HepG2 (cell line): ENCODE results near the gene MOV10L1. TPM values are rescaled to one million over a fixed set of nuclear protein-coding genes. Genes with fewer than 3 reads are reported as not detected.

Source experiments
- BCL6 ChIP-seq: IDR thresholded peaks from 2 replicates; pipeline ENCODE4 v1.6.1; 2016; ENCODE audit warnings: missing genetic modification reagents, missing compliant biosample characterization
- KMT2B ChIP-seq: IDR thresholded peaks from 2 replicates; pipeline ENCODE4 v1.6.1; 2016; ENCODE audit warnings: missing genetic modification reagents, missing compliant biosample characterization
- MBNL3 ChIP-seq: fragments of 250-450 bp; sonication (Bioruptor Pico); conservative IDR thresholded peaks from 2 replicates; pipeline ENCODE4 v1.8.0; 2022; ENCODE audit warnings: mild to moderate bottlenecking, inconsistent platforms
- PHF20 ChIP-seq: sonication (generic); formaldehyde crosslinking; IDR thresholded peaks from 2 replicates; pipeline ENCODE4 v1.5.0; 2020; ENCODE audit warnings: mild to moderate bottlenecking, missing genetic modification reagents
- PITX1 ChIP-seq: sonication (generic); formaldehyde crosslinking; IDR thresholded peaks from 2 replicates; pipeline ENCODE4 v1.5.1; 2020; ENCODE audit warnings: mild to moderate bottlenecking, missing genetic modification reagents
- SP140L ChIP-seq: sonication (generic); formaldehyde crosslinking; IDR thresholded peaks from 2 replicates; pipeline ENCODE4 v1.4.0; 2020; ENCODE audit warnings: missing genetic modification reagents, borderline replicate concordance
- SYNCRIP ChIP-seq: fragments of 200-400 bp; formaldehyde crosslinking; IDR thresholded peaks from 2 replicates; pipeline ENCODE4 v1.6.1; 2018; ENCODE audit warnings: mild to moderate bottlenecking, low read depth, low read length; ENCODE audit not compliant: insufficient read depth
- ZBED4 ChIP-seq: sonication (generic); formaldehyde crosslinking; IDR thresholded peaks from 2 replicates; pipeline ENCODE4 v1.4.0; 2020; ENCODE audit warnings: missing genetic modification reagents, borderline replicate concordance
- ZFAT ChIP-seq: sonication (generic); formaldehyde crosslinking; conservative IDR thresholded peaks from 2 replicates; pipeline ENCODE4 v1.8.1; 2023; ENCODE audit warnings: missing genetic modification reagents, inconsistent platforms
- ZNF326 ChIP-seq: sonication (generic); formaldehyde crosslinking; IDR thresholded peaks from 2 replicates; pipeline ENCODE4 v1.4.0; 2020; ENCODE audit warnings: missing genetic modification reagents, borderline replicate concordance
- ZNF556 ChIP-seq: sonication (generic); formaldehyde crosslinking; IDR thresholded peaks from 2 replicates; pipeline ENCODE4 v1.4.0; 2020; ENCODE audit warnings: mild to moderate bottlenecking, missing genetic modification reagents, borderline replicate concordance
- ZNF83 ChIP-seq: sonication (generic); formaldehyde crosslinking; IDR thresholded peaks from 2 replicates; pipeline ENCODE4 v1.4.0; 2020; ENCODE audit warnings: missing genetic modification reagents, mild to moderate bottlenecking, borderline replicate concordance
- polyA plus RNA-seq, 8 experiments: library from polyadenylated mRNA; depleted of rRNA in 3 of 8; stranded (reverse) in 7 of 8; unstranded in 1 of 8; fragments of >200 nt; fragmentation: Illumina TruSeq in 4 of 8; extraction: Trizol in 4 of 8; gene quantifications; 2 replicates each; pipeline versions ENCODE4 v1.2.1 to v1.2.3, GENCODE V29; 2011 to 2016; ENCODE audit warnings: low read depth in 4 of 8, missing spikeins in 1 of 8, mixed read lengths in 1 of 8; ENCODE audit not compliant: insufficient read depth in 1 of 8
- total RNA-seq, 5 experiments: library from RNA; depleted of rRNA; stranded (reverse); fragments of >200 nt; fragmentation: Illumina TruSeq; extraction: Trizol; gene quantifications; 2 replicates each; pipeline ENCODE4 v1.2.3, GENCODE V29; 2016; ENCODE audit warnings: low read depth in 1 of 5
- TF ChIP-seq, protein P1 (sequence below): sonication (generic); formaldehyde crosslinking; IDR thresholded peaks from 2 replicates; pipeline ENCODE4 v1.4.0; 2020; ENCODE audit warnings: mild to moderate bottlenecking, missing genetic modification reagents
- TF ChIP-seq, protein P2 (sequence below): sonication (generic); formaldehyde crosslinking; IDR thresholded peaks from 2 replicates; pipeline ENCODE4 v1.5.0; 2020; ENCODE audit warnings: missing genetic modification reagents
- TF ChIP-seq, protein P3 (sequence below): sonication (generic); formaldehyde crosslinking; IDR thresholded peaks from 2 replicates; pipeline ENCODE4 v1.8.1; 2023; ENCODE audit warnings: mild to moderate bottlenecking, missing genetic modification reagents
- TF ChIP-seq, protein P4 (sequence below): sonication (generic); formaldehyde crosslinking; IDR thresholded peaks from 2 replicates; pipeline ENCODE4 v1.5.0; 2020; ENCODE audit warnings: missing genetic modification reagents
- TF ChIP-seq, protein P5 (sequence below): sonication (generic); formaldehyde crosslinking; IDR thresholded peaks from 2 replicates; pipeline ENCODE4 v1.8.1; 2023; ENCODE audit warnings: missing genetic modification reagents, mild to moderate bottlenecking, borderline replicate concordance
- TF ChIP-seq, protein P6 (sequence below): sonication (generic); formaldehyde crosslinking; IDR thresholded peaks from 2 replicates; pipeline ENCODE4 v1.8.1; 2023; ENCODE audit warnings: mild to moderate bottlenecking, inconsistent platforms, moderate library complexity, missing genetic modification reagents, borderline replicate concordance

MOV10L1 gene
- total and polyA plus RNA-seq, 2 of the 13 experiments (the other 11 are each of a cell fraction or from before 2014, with no cell fraction given): 0.11 to 0.12 TPM

GRCh38 chr22:50171965-50172421 lies 82.2 kb downstream of the MOV10L1 start (continued):
- no peak for TF ChIP-seq ZNF83 (CRISPR knock-in tag)
- no peak for TF ChIP-seq SP140L
- TF ChIP-seq BCL6 (CRISPR knock-in tag): peak; percentile 39; the same call in 1 of the 2 replicates
- TF ChIP-seq, protein P1, sequence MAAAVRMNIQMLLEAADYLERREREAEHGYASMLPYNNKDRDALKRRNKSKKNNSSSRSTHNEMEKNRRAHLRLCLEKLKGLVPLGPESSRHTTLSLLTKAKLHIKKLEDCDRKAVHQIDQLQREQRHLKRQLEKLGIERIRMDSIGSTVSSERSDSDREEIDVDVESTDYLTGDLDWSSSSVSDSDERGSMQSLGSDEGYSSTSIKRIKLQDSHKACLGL (CRISPR knock-in tag): no peak; the same call in 1 of the 2 replicates
- TF ChIP-seq MBNL3 (CRISPR knock-in tag): no peak
- TF ChIP-seq, protein P2, sequence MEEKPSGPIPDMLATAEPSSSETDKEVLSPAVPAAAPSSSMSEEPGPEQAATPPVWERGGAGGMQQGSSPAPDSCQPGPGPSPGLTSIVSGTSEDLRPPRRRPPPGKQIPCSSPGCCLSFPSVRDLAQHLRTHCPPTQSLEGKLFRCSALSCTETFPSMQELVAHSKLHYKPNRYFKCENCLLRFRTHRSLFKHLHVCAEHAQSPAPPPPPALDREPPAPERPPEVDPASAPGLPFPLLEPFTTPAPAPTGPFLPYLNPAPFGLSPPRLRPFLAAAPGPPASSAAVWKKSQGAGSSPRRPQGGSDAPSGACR (CRISPR knock-in tag): no peak
- TF ChIP-seq, protein P3, sequence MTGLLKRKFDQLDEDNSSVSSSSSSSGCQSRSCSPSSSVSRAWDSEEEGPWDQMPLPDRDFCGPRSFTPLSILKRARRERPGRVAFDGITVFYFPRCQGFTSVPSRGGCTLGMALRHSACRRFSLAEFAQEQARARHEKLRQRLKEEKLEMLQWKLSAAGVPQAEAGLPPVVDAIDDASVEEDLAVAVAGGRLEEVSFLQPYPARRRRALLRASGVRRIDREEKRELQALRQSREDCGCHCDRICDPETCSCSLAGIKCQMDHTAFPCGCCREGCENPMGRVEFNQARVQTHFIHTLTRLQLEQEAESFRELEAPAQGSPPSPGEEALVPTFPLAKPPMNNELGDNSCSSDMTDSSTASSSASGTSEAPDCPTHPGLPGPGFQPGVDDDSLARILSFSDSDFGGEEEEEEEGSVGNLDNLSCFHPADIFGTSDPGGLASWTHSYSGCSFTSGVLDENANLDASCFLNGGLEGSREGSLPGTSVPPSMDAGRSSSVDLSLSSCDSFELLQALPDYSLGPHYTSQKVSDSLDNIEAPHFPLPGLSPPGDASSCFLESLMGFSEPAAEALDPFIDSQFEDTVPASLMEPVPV (CRISPR knock-in tag): 0 out of 2 replicates have a peak, but pooled peaks have one; percentile 61
- no peak for TF ChIP-seq KMT2B
- TF ChIP-seq, protein P4, sequence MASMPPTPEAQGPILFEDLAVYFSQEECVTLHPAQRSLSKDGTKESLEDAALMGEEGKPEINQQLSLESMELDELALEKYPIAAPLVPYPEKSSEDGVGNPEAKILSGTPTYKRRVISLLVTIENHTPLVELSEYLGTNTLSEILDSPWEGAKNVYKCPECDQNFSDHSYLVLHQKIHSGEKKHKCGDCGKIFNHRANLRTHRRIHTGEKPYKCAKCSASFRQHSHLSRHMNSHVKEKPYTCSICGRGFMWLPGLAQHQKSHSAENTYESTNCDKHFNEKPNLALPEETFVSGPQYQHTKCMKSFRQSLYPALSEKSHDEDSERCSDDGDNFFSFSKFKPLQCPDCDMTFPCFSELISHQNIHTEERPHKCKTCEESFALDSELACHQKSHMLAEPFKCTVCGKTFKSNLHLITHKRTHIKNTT (CRISPR knock-in tag): no peak
- TF ChIP-seq, protein P5, sequence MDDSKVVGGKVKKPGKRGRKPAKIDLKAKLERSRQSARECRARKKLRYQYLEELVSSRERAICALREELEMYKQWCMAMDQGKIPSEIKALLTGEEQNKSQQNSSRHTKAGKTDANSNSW: no peak
- no peak for TF ChIP-seq SYNCRIP
- TF ChIP-seq ZNF556 (CRISPR knock-in tag): no peak
- TF ChIP-seq ZBED4 (CRISPR knock-in tag): no peak
- no peak for TF ChIP-seq PHF20 (CRISPR knock-in tag)
- no peak for TF ChIP-seq PITX1 (CRISPR knock-in tag)
- no peak for TF ChIP-seq ZNF326
- TF ChIP-seq, protein P6, sequence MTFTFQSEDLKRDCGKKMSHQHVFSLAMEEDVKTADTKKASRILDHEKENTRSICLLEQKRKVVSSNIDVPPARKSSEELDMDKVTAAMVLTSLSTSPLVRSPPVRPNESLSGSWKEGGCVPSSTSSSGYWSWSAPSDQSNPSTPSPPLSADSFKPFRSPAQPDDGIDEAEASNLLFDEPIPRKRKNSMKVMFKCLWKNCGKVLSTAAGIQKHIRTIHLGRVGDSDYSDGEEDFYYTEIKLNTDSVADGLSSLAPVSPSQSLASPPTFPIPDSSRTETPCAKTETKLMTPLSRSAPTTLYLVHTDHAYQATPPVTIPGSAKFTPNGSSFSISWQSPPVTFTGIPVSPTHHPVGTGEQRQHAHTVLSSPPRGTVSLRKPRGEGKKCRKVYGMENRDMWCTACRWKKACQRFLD (CRISPR knock-in tag): no peak
- no peak for TF ChIP-seq ZFAT (CRISPR knock-in tag)
